ENCODE measurements around the gene AEBP1. TPM values are rescaled to one million over a fixed set of nuclear protein-coding genes. Genes with fewer than 3 reads are reported as not detected.

The AEBP1 gene
- 10 to 100 TPM in 4 of 8 experiments, 1 to 10 TPM in 4; 3.2 to 60.3 (median 16.5) TPM for total RNA-seq

DNA sequence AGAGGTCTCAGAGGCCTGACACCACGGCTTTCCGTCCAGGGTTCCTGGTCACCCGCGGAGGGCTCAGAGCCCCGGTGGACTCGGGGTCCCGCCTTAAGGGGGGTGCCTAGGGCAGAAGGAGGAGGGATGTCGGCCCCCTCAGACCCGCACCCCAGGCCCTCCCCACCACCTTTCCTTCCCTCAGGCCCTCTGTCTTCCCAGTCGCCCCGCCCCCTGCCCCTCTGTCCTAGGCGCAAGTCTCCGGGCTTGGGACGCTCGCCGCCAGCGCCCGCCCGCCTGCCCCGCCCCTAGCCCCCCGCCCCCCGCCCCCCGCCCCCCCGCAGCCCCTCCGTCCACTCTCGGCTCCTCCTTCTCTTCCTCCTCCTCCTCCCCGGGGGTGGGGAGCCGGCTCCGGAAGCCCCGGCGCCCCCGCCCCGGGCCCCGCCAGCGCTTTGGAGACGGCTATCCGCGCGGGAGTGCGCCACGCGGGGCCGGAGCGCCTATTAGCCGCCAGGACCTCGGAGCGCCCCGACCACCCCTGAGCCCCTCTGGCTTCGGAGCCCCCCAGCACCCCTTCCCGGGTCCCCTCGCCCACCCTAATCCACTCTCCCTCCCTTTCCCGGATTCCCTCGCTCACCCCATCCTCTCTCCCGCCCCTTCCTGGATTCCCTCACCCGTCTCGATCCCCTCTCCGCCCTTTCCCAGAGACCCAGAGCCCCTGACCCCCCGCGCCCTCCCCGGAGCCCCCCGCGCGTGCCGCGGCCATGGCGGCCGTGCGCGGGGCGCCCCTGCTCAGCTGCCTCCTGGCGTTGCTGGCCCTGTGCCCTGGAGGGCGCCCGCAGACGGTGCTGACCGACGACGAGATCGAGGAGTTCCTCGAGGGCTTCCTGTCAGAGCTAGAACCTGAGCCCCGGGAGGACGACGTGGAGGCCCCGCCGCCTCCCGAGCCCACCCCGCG lies at the start of gene AEBP1:
Gene AEBP1 (plus strand): TSS at position 423 of the 937 bp plus-strand sequence. CDS start 321 bp downstream, at position 744.
- peak within 1 kb of the TSS; percentile 15 to 45 (median 31) for H3K4me3 ChIP-seq
- in situ Hi-C loops (cut with MboI; ENCODE audit: low pct_unique_long_range_greater_than_20kb in 2 of 9, low sequenced_read_pairs in 9 of 9, unreplicated experiment in 9 of 9) = no loop called here
- H3K4me1 ChIP-seq (replicated peaks in 1 of 2) = peaks cover 18 to 23% of the 10 kb centered on the region in 2 donors
- peak within 1 kb of the TSS in 1 of 2 donors; percentile 68 for H3K27ac ChIP-seq
- WGBS, 10 experiments = 0% methylated on average over 1 of the region's 87 CpGs; no CpG with 5 or more reads in 9 of the 10 experiments
- ATAC-seq (replicated peaks in 6 of 8) = peak; percentile 32 to 68 (median 52)

DNA sequence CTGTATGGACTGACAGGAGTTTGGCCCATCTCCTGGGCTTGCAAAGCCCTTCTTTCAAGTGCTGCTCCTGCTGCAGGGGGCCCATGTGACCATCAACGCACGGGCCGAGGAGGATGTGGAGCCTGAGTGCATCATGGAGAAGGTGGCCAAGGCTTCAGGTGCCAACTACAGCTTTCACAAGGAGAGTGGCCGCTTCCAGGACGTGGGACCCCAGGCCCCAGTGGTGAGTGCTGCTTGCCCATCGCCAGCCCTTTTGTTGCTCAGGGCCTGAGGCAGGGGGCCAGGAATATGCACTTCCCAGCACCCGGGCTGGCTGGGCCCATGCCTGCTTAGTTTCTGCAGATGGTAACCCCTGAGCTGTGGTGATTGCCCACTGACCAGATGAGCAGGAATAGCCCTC lies 47.5 kb upstream of the AEBP1 start:
- 80 to 100% (median 100%) methylated on average over 1 to 3 of the region's 7 CpGs; no CpG with 5 or more reads in 6 of the 10 experiments for WGBS, 10 experiments
- no peak for ATAC-seq (replicated peaks in 6 of 8)
- in situ Hi-C loops (cut with MboI; ENCODE audit: low pct_unique_long_range_greater_than_20kb in 2 of 9, low sequenced_read_pairs in 9 of 9, unreplicated experiment in 9 of 9) = no loop called here
- Histone ChIP-seq H3K27ac (no peak overlapping the region), H3K4me1 (replicated peaks in 1 of 2) (no peaks in the 10 kb centered on the region), H3K4me3 (no peak overlapping the region)

DNA sequence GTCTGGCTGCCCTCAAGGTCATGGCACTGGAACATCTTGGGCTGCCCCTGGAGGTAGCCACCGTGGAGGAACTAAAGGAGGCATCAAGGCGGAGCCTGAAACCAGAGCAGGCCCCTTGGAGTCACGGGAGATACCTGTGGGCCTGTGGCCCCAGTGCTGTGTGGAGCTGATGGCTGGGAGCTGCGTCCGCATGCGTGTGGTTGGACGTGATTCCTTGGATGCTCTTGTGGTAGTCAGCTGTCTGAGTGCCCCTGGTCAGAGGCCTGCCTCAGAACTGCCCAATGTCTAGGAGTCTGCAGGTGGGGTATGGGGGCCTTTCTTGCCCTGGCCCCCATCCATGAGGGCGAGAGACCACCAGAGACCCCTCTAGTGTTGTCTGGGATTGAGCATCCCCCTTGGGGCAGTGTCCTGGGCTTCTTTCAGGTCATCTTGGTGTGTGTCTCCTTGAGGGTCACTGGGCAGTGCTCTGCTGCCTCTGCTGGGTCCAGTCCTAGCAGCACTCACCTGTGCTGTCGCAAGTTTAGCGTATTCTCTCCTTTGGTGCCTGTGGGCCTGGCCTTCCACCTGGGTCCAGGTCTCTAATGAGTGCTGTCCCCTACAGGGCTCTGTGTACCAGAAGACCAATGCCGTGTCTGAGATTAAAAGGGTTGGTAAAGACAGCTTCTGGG lies 46.8 kb upstream of the AEBP1 start:
- Histone ChIP-seq H3K27ac (no peak overlapping the region), H3K4me3 (no peak overlapping the region), H3K4me1 (replicated peaks in 1 of 2) (no peaks in the 10 kb centered on the region)
- in situ Hi-C loops (cut with MboI; ENCODE audit: low pct_unique_long_range_greater_than_20kb in 2 of 9, low sequenced_read_pairs in 9 of 9, unreplicated experiment in 9 of 9) = no loop called here
- no peak for ATAC-seq (replicated peaks in 6 of 8)
- WGBS, 10 experiments = 92 to 100% (median 100%) methylated on average over 1 to 8 of the region's 11 CpGs; no CpG with 5 or more reads in 5 of the 10 experiments

DNA sequence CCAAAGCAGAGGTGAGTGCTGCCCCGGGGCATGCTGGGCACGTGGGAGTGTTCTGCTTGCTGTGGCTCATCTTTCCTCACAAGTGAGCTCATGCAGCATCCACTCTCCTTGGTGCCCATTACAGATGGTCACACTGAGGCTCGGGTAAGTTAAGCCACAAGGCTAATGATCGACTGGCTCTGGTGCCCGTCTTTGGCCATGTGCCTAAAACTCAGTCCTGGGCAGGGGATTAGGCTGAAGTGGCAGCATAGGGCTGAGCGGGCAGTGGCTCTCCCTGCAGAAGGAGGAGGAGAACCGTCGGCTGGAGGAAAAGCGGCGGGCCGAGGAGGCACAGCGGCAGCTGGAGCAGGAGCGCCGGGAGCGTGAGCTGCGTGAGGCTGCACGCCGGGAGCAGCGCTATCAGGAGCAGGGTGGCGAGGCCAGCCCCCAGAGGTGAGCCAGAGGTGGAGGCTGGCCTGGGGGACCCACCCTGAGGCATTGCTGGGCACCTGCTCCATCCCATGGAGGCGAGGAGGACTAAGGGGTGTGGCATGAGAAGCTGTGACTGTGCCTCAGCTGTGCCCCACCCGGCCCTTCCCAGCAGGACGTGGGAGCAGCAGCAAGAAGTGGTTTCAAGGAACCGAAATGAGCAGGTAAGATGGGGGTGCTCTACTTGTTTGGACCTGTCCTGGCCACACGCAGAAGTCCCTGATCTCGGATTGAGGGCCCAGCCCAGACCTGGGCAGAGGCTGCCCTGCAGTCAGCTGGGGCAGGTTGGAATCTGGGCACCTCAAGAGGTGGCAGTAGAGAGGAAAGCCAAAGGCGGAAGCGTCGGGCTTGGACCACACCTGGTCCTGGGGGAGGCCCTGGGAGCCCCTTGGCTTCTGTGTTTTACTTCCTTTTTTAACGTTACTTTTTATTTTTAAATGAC lies 46.0 kb upstream of the AEBP1 start:
- ATAC-seq (replicated peaks in 6 of 8) = peak in 2 of 8 experiments; percentile 30 to 50

DNA sequence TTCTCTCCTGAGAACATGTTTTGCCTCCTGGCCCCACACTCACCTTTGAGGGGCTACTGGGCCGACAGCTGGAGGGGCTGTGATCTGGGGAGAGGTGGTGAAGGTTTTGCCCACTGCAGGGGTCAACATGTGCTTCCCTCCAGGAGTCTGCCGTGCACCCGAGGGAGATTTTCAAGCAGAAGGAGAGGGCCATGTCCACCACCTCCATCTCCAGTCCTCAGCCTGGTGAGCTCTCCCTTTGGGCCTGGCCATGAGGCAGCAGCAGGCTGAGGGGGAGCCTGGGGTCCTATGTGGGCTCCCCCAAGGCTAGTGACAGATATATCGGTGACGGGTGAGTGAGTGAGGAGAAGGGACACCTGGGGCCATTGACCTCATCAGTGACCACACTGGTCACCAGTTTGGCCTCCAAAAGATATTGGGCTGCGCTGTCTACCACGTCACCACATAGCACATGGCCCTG lies 45.4 kb upstream of the AEBP1 start:
- no peak for ATAC-seq (replicated peaks in 6 of 8)
- Histone ChIP-seq H3K4me1 (replicated peaks in 1 of 2) (peaks cover 2% of the 10 kb centered on the region in 2 donors), H3K4me3 (no peak overlapping the region), H3K27ac (no peak overlapping the region)
- WGBS, 10 experiments = 20 to 100% (median 78%) methylated on average over 1 to 2 of the region's 7 CpGs; no CpG with 5 or more reads in 2 of the 10 experiments
- in situ Hi-C loops (cut with MboI; ENCODE audit: low pct_unique_long_range_greater_than_20kb in 2 of 9, low sequenced_read_pairs in 9 of 9, unreplicated experiment in 9 of 9) = no loop called here

More for the DNA sequence above, 46.0 kb upstream of the AEBP1 start:
- H3K27ac ChIP-seq = no peak overlapping the region
- no peaks in the 10 kb centered on the region for H3K4me1 ChIP-seq (replicated peaks in 1 of 2)
- in situ Hi-C loops (cut with MboI; ENCODE audit: low pct_unique_long_range_greater_than_20kb in 2 of 9, low sequenced_read_pairs in 9 of 9, unreplicated experiment in 9 of 9) = no loop called here
- H3K4me3 ChIP-seq = no peak overlapping the region
- 85 to 100% (median 93%) methylated on average over 1 to 8 of the region's 30 CpGs; no CpG with 5 or more reads in 2 of the 10 experiments for WGBS, 10 experiments

DNA sequence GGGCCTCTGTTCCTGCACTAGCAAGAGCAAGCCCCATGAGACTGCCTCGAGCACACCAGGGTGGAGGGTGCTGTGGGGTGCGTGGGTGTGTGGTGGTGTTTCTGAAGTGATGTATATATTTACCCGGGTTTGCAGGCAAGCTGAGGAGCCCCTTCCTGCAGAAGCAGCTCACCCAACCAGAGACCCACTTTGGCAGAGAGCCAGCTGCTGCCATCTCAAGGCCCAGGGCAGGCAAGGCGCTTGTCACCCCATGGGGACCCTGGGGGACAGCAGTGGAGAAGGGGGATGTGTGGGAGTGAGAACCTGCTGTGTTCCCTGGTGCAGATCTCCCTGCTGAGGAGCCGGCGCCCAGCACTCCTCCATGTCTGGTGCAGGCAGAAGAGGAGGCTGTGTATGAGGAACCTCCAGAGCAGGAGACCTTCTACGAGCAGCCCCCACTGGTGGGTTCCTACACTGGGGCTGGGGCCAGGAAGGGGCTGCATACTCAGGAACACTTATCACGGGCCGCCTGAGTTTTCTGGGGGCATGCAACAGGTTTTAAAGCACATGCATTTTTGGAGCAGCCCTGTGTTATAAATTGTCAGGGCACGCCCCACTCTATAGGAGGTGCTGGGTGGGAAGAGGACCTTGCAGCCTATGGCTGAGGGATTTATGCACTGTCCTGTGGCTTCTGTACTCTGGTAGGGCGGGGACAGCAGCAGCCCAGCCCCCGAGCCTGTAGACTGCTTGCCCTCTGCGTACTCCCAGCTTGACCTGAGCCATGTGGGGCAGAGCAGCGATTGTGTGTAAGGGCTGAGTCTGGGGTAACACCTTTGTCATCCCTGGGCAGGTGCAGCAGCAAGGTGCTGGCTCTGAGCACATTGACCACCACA lies 44.7 kb upstream of the AEBP1 start:
- Histone ChIP-seq H3K4me1 (replicated peaks in 1 of 2) (peaks cover 9% of the 10 kb centered on the region in 2 donors), H3K27ac (no peak overlapping the region), H3K4me3 (no peak overlapping the region)
- no peak for ATAC-seq (replicated peaks in 6 of 8)
- in situ Hi-C loops (cut with MboI; ENCODE audit: low pct_unique_long_range_greater_than_20kb in 2 of 9, low sequenced_read_pairs in 9 of 9, unreplicated experiment in 9 of 9) = no loop called here
- WGBS, 10 experiments = 83 to 100% (median 97%) methylated on average over 2 to 5 of the region's 14 CpGs; no CpG with 5 or more reads in 7 of the 10 experiments

DNA sequence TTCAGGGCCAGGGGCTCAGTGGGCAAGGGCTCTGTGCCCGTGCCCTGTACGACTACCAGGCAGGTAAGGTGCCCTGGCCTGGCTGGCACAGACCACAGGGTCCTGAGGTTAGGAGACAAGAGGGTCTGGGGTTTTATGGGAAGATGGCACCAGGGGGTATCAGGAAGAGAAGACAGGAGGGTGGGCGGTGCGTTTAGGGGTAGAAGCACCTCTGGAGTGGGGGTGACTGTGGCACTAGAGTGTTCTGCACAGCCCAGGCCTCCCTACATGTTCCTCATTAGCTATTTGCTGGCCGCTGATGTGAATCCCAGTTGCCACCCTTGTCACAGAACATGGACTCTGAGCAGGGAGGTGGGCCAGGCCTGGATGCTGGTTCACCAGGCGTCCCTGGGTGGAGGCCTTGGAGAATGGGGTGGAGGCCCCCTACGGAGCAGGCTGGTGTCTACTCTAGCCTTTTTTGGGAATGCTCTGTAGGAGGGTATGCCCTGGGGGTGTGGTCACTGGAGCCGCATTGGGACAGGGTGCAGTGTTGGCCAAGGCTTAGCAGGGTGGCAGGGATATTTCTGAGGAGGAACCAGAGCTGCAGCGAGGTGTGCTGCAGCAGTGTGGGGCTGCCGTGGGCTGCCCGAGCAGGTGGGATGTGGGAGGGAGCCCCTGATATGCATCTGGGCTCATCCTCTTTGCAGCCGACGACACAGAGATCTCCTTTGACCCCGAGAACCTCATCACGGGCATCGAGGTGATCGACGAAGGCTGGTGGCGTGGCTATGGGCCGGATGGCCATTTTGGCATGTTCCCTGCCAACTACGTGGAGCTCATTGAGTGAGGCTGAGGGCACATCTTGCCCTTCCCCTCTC lies 43.8 kb upstream of the AEBP1 start:
- ATAC-seq (replicated peaks in 6 of 8) = no peak
- H3K4me1 ChIP-seq (replicated peaks in 1 of 2) = peaks cover 11 to 13% of the 10 kb centered on the region in 2 donors
- in situ Hi-C loops (cut with MboI; ENCODE audit: low pct_unique_long_range_greater_than_20kb in 2 of 9, low sequenced_read_pairs in 9 of 9, unreplicated experiment in 9 of 9) = no loop called here

DNA sequence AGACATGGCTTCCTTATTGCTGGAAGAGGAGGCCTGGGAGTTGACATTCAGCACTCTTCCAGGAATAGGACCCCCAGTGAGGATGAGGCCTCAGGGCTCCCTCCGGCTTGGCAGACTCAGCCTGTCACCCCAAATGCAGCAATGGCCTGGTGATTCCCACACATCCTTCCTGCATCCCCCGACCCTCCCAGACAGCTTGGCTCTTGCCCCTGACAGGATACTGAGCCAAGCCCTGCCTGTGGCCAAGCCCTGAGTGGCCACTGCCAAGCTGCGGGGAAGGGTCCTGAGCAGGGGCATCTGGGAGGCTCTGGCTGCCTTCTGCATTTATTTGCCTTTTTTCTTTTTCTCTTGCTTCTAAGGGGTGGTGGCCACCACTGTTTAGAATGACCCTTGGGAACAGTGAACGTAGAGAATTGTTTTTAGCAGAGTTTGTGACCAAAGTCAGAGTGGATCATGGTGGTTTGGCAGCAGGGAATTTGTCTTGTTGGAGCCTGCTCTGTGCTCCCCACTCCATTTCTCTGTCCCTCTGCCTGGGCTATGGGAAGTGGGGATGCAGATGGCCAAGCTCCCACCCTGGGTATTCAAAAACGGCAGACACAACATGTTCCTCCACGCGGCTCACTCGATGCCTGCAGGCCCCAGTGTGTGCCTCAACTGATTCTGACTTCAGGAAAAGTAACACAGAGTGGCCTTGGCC lies 43.0 kb upstream of the AEBP1 start:
- peaks cover 19 to 20% of the 10 kb centered on the region in 2 donors for H3K4me1 ChIP-seq (replicated peaks in 1 of 2)
- no peak overlapping the region for H3K4me3 ChIP-seq
- ATAC-seq (replicated peaks in 6 of 8) = no peak
- H3K27ac ChIP-seq = no peak overlapping the region
- in situ Hi-C loops (cut with MboI; ENCODE audit: low pct_unique_long_range_greater_than_20kb in 2 of 9, low sequenced_read_pairs in 9 of 9, unreplicated experiment in 9 of 9) = no loop called here
- 50 to 94% (median 85%) methylated on average over 1 to 6 of the region's 8 CpGs; no CpG with 5 or more reads in 4 of the 10 experiments for WGBS, 10 experiments

More for the DNA sequence above, 43.8 kb upstream of the AEBP1 start:
- no peak overlapping the region for H3K27ac ChIP-seq
- 90 to 100% (median 93%) methylated on average over 1 to 14 of the region's 21 CpGs; no CpG with 5 or more reads in 2 of the 10 experiments for WGBS, 10 experiments
- H3K4me3 ChIP-seq = no peak overlapping the region

DNA sequence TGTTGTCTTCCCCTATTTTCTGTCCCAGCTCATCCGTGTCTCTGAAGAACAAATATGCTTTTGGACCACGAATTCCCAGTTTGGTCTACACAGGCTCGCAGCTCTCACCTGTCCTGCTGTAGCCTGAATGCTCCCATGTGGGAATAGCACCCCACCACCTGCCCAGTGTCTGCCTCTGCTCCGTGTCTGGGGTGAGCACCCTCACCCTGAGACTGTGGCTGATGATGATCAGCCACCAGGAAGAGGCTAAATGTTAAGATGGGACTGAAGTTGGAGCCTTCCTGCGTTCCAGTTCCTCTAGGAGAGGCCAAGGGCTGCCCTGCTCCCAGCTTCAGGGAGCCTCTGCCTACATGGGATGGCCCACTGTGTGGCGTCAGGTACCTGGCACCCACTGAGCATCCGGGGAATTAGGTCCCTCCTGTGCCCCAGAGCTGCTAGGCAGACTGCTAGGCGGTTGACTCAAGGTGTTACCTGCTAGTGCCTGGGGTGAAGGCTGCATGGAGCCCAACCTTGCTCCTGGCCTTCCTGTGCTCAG lies 42.4 kb upstream of the AEBP1 start:
- no peak for ATAC-seq (replicated peaks in 6 of 8)
- WGBS, 10 experiments = 88 to 100% (median 100%) methylated on average over 2 to 4 of the region's 8 CpGs; no CpG with 5 or more reads in 7 of the 10 experiments
- H3K27ac ChIP-seq = no peak overlapping the region
- H3K4me1 ChIP-seq (replicated peaks in 1 of 2) = peaks cover 21 to 22% of the 10 kb centered on the region in 2 donors
- no peak overlapping the region for H3K4me3 ChIP-seq
- in situ Hi-C loops (cut with MboI; ENCODE audit: low pct_unique_long_range_greater_than_20kb in 2 of 9, low sequenced_read_pairs in 9 of 9, unreplicated experiment in 9 of 9) = no loop called here

DNA sequence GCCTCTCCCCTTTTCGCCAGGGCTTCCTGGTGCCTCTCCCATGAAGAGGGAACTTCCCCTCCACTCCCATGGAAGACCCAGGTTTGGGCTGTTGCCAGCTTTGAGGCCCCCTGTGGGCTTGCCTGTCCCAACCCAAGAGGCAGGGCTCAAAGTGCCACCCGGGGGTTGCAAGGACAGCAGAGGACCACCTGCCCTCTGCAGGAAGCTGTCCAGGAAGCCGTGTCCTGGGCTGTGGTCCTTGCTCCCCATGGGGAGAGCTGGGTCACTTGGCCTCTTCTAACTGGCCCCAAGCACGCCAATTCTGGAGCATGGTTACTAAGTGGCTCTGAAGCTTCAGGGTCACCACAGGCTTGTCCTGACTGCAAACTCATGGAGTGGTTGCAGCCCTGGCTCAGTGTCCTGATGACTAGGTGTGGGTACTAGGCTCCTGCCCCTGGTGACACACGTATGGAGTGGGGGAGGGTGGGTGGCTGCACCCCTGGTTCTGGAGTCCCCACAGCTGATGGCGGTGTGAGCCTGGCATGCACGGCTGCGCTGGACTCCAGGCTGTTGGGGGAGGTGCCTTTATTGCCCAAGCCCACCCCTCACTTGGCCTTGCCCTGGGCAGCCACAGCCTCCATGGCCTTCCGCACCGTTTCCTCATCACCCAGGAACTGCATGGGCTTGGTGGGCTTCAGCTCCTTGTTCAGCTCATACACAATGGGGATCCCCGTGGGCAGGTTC lies 41.8 kb upstream of the AEBP1 start:
- Histone ChIP-seq H3K27ac (no peak overlapping the region), H3K4me1 (replicated peaks in 1 of 2) (peaks cover 21 to 22% of the 10 kb centered on the region in 2 donors), H3K4me3 (no peak overlapping the region)
- WGBS, 10 experiments = 0 to 100% (median 86%) methylated on average over 1 to 5 of the region's 11 CpGs; no CpG with 5 or more reads in 3 of the 10 experiments
- in situ Hi-C loops (cut with MboI; ENCODE audit: low pct_unique_long_range_greater_than_20kb in 2 of 9, low sequenced_read_pairs in 9 of 9, unreplicated experiment in 9 of 9) = no loop called here
- ATAC-seq (replicated peaks in 6 of 8) = no peak
